Neural progenitor cell (in vitro differentiated cells): Measurements from ENCODE around the gene CHTF18.
"Not testable (repeated sequence)": the region's sequence is repeated elsewhere in the genome, so short reads cannot be mapped to it uniquely, and the experiment has no call there.

Source experiments
- CTCF ChIP-seq: fragments of 200-600 bp; sonication (generic); IDR thresholded peaks from 2 replicates; pipeline ENCODE4 v1.5.1; 2017; ENCODE audit warnings: antibody characterized with exemption, mild to moderate bottlenecking
- EZH2 ChIP-seq: fragments of 200-600 bp; sonication (generic); IDR thresholded peaks from 2 replicates; pipeline ENCODE4 v1.6.1; 2017; ENCODE audit warnings: antibody characterized with exemption, mild to moderate bottlenecking, moderate library complexity

DNA sequence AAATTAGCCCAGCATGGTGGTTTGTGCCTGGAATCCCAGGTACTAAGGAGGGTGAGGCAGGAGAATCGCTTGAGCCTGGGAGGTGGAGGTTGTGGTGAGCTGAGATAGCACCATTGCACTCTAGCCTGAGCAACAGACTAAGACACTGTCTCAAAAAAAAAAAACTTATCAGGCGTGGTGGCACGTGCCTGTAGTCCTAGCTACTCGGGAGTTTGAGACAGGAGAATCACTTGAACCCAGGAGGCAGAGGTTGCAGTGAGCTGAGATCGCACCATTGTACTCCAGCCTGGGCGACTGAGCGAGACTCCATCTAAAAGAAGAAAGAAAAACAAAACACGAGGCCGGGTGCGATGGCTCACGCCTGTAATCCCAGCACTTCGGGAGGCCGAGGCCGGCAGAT is 45.5 kb upstream of the CHTF18 start:
- not testable (repeated sequence) for TF ChIP-seq CTCF, EZH2
